Measurements from ENCODE around the gene OLFML2B.
"Not testable (repeated sequence)": the region's sequence is repeated elsewhere in the genome, so short reads cannot be mapped to it uniquely, and the experiment has no call there.

The OLFML2B gene

GRCh38 chr1:162023547-162024501 lies at the start of gene OLFML2B:
TSS of gene OLFML2B (minus strand) at chr1:162023869. CDS start at chr1:162023430, 439 bp downstream.
- peak in 6 of 10 donors; percentile 36 to 92 (median 76) for DNase-seq
- intact Hi-C loops (cut with DNase I): no loop called here

- intact Hi-C loops (cut with DNase I): no loop called here
- DNase-seq: no peak
These were observed 49.1 kb upstream of the OLFML2B start for GRCh38 chr1:162072740-162073139.

DNA sequence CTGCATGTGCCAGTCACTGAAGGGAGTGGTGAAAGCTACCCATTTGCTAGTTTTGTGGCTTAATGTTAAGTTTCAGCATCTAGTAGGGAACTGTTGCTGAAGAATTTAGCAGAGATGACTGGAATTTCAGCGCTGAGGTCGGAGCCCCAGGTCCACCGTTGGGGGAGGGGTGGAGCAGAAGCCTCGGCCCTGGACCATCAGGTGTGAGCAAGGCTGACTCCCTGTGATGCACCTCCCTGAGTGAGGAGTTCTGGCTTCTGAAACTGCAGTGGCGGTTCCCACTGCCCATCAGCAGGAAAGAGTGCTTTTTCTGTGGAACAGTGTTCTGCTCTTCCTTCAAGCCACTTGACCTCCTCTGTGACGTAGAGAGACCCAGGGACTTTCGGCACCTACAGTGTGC lies 47.2 kb upstream of the OLFML2B start:
- DNase-seq: peak in 1 of 10 donors; percentile 83
- intact Hi-C loops (cut with DNase I): no loop called here

DNA sequence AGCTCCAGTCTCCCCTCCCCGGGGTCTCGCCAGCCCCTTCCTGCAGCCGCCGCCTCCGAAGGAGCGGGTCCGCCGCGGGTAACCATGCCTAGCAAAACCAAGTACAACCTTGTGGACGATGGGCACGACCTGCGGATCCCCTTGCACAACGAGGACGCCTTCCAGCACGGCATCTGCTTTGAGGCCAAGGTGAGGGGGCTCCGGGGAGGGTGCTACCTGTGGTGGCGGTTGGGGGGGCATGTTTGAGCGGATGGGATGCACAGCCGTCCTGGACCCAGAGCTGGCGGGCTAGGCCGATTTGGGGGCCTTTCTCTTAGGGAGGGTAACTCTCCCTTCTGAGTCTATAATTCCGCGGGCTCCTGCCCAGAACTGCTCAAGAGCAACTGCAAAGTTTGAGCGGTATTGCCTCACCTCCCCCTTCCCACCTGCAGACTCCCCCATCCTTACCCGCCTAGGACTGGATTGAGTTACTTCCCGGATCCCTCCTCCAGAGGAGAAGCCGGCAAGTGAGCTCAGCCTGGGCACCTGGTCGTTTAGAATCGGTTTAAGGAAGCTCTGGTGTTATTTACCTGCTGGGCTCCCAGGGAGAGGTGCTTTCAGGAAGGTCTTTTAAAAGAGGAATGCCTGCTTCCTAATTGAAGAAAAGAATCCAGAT lies 46.6 kb upstream of the OLFML2B start:
- peak in 3 of 10 donors; percentile 12 to 82 (median 74) for DNase-seq
- intact Hi-C loops (cut with DNase I): no loop called here

DNA sequence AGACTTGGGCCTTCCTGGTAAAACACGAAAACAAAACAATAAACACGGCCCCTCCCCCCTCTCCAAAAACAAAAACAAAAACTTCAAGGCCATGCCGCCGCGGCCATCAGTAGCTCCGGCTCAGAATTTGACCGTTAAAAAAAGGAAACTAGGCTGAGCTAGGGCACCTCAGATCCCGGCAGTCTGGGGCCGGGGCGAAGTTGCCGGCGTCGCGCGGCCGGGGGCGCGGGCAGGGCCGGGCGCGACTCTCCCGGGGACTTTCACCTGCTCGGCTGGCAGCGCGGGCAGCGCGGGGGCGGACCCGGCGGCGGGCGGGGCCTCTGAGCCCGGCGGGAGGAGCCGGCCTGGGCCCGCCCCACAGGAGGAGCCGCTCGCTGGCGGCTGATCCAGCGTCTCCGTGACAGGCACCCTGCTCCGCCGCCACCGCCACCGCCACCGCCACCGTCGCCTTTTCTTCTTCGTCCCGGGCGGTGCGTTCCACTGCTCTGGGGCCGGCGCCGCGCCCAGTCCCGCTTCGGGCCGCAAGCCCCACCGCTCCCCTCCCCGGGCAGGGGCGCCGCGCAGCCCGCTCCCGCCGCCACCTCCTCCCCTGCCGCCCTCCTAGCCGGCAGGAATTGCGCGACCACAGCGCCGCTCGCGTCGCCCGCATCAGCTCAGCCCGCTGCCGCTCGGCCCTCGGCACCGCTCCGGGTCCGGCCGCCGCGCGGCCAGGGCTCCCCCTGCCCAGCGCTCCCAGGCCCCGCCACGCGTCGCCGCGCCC lies 45.8 kb upstream of the OLFML2B start, which contains the start of gene NOS1AP:
Gene NOS1AP, plus strand, starts transcription at position 358 of the 760 bp plus-strand sequence. CDS start 487 bp downstream, outside the sequence.
- intact Hi-C loops (cut with DNase I): no loop called here

DNA sequence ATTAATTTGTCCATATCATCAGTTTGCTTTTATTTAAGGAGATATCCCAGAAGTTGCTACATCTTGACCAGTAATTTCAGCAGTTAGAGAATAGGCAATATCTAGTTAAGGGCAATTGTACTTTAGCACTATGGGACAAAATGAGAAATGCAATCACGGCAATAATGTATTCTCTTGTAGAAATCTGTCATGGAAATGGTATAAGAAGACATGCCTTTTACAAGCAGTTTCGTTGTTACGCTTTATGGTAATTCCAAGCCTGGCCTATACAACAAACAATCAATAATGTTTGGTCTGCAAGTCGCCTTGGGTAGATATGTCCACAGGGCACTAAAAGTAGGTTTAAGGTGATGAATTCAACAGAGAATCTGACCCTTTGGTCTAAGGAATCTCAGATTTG lies 44.6 kb upstream of the OLFML2B start:
- intact Hi-C loops (cut with DNase I): no loop called here
- no peak for DNase-seq

More for the DNA sequence above, 45.8 kb upstream of the OLFML2B start, which contains the start of gene NOS1AP:
- peak; percentile 72 to 98 (median 83) for DNase-seq

DNA sequence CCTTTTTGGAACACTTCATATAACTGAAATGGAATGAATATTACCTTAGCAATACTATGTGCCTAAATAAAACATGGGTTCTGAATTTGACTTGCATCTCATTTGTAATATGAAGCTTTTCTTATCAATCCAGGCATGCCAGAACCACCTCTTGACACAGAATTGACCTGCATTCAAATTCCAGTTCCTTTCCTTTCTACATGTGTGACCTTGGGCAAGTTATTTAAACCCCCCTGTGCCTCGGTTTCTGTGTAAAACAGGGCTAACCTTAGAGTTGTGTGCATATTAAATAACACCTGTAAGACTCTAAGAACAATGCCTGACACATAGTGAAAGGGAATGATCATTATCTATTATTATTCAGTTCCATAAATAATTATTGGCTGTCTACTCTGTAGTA lies 43.8 kb upstream of the OLFML2B start:
- DNase-seq: no peak
- intact Hi-C loops (cut with DNase I): no loop called here

DNA sequence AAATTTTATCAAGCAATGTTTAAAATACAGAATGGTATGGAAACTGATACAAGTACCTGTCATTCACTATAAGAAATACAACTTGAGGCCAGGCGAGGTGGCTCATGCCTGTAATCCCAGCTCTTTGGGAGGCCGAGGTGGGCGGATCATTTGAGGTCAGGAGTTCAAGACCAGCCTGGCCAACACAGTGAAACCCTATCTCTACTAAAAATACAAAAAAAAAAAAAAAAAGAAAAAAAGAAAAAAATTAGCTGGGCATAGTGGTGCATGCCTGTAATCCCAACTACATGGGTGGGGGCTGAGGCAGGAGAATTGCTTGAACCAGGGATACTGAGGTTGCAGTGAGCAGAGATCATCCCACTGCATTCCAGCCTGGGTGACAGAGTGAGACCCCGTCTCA lies 43.2 kb upstream of the OLFML2B start:
- intact Hi-C loops (cut with DNase I); DNase-seq: not testable (repeated sequence)

DNA sequence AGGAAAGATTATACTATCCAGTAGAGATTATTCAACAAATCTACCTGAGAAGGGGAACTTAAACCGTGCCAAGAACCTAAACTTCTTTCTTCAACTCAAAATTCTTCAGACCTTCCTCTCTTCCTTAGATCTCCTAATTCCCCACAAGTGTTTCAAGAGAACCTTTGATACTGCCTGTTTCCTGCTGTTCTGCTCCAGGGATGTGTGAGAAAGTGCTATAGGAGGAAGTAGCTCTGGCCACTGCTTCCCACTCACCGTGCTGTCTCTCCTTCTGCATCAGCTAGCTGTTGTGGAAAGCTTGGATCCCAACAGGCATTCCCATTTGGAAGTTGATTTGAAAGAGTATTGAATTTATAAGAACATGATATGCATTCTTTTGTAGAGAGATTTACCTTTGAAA lies 41.3 kb upstream of the OLFML2B start:
- DNase-seq: peak in 1 of 10 donors; percentile 20
- intact Hi-C loops (cut with DNase I): no loop called here

- intact Hi-C loops (cut with DNase I): no loop called here
- peak in 1 of 10 donors; percentile 71 for DNase-seq
These were observed 38.9 kb upstream of the OLFML2B start for GRCh38 chr1:162062542-162063015.

- intact Hi-C loops (cut with DNase I): no loop called here
- DNase-seq: no peak
These were observed 36.6 kb upstream of the OLFML2B start for GRCh38 chr1:162060314-162060713.

GRCh38 chr1:162059721-162060120 lies 36.1 kb upstream of the OLFML2B start:
- no peak for DNase-seq
- intact Hi-C loops (cut with DNase I): loop anchor here (5.0 kb wide), 2 partner anchors 173 to 333 kb away; no protein-coding TSS in a partner anchor

DNA sequence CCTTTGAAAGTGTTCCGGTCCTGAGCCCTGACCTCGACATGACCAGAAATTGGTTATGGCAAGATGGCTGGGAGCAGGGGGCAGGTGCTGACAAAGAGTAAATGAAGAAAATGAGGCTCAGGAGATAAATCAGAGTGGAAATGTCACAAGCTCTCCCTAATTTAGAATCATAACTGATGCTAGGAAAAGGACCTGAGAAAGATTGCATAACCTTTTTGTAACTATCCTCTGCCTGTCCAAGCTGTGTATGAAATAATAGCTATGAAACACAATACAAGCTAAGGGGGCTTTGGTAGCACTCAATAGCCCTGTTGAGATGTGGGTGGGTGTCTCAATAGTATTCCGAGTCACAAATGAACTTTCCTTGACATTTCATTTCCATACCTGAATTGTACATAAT lies 32.9 kb upstream of the OLFML2B start:
- no peak for DNase-seq

GRCh38 chr1:162056043-162056442 lies 32.4 kb upstream of the OLFML2B start:
- intact Hi-C loops (cut with DNase I): loop anchor here (1.0 to 5.0 kb wide), 3 partner anchors 176 to 336 kb away; no protein-coding TSS in a partner anchor
- DNase-seq: peak in 9 of 10 donors; percentile 25 to 94 (median 75)

More for the DNA sequence above, 32.9 kb upstream of the OLFML2B start:
- intact Hi-C loops (cut with DNase I): loop anchor here (1.0 to 5.0 kb wide), 3 partner anchors 176 to 336 kb away; no protein-coding TSS in a partner anchor

GRCh38 chr1:162055062-162055461 lies 31.4 kb upstream of the OLFML2B start:
- intact Hi-C loops (cut with DNase I): loop anchor here (5.0 kb wide), 2 partner anchors 177 to 337 kb away; no protein-coding TSS in a partner anchor
- no peak for DNase-seq

- intact Hi-C loops (cut with DNase I); DNase-seq: not testable (repeated sequence)
These were observed 30.3 kb upstream of the OLFML2B start for GRCh38 chr1:162053949-162054348.

DNA sequence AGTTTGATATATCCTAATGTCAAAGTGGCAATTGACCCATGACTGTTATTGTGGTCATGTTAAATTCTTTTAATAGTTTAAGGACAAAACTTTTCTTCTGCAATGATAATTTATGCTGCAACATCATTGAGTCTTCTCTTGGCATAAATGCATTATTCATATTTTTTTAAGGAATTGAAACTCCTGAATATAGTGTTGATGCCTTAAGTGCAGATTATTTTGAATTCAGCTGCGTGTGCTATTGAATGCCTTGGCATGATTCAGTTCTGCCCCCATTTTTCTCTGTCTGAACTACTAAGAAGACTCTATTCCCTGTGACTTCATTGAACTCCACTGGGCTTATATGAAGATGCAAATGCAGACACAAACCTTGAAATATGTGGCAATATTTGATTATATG lies 23.3 kb upstream of the OLFML2B start:
- DNase-seq: no peak
- intact Hi-C loops (cut with DNase I): no loop called here

GRCh38 chr1:162042361-162042760 lies 18.7 kb upstream of the OLFML2B start:
- intact Hi-C loops (cut with DNase I): no loop called here
- no peak for DNase-seq

GRCh38 chr1:162040657-162041056 lies 17.0 kb upstream of the OLFML2B start:
- no peak for DNase-seq
- intact Hi-C loops (cut with DNase I): no loop called here

DNA sequence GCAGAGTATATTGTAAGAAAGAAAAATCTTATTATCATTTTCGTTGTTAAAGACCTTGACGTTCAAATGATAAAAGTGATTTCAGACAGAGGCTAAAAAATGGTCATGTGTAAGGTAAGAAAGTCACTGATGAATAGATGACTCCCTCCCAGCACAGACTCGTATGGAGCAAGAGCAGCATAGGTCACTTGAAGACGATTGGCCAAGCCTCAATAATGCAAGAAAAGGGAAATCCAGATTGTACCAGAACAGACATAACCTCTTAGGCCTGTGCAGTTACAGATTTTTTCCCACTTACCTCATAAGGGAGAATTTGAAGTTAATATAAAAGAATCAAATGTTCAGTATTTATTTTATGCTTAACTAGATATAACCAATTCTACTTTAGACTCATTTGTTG lies 16.3 kb upstream of the OLFML2B start:
- intact Hi-C loops (cut with DNase I): no loop called here
- no peak for DNase-seq

Data from posterior cingulate gyrus (tissue), 11 donors.